ENCODE results near the gene OTOA. TPM values are rescaled to one million over a fixed set of nuclear protein-coding genes. Genes with fewer than 3 reads are reported as not detected.
"Not testable (repeated sequence)": the region's sequence is repeated elsewhere in the genome, so short reads cannot be mapped to it uniquely, and the experiment has no call there.

The OTOA gene
- polyA plus RNA-seq, 2 donors, result not detected

DNA sequence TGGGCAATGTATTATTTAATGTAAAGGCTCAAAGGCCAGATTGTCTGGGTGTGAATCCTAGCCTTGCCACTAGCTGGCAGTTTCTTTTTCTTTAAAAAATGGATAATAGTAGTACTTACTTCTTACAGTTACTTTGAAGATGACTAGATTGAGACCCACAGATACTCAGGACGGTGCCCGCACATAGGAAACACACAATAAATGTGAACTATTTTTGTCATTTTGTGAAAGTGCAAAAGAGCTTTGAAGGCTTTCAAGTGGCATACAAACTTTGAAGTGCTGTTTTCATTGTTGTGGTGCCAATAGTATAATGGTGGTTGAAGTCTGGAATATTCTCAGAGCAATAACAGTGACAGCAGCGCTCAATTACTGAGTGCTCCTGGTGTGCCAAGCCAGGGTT, 63.6 kb downstream of the OTOA start:
- H3K4me1 ChIP-seq (ENCODE audit: control insufficient read depth in 2 of 2, insufficient read depth in 2 of 2, low read length in 1 of 2), result no peaks in the 10 kb centered on the region
- no peak overlapping the region for H3K27ac ChIP-seq (ENCODE audit: low read depth in 2 of 2, low read length in 1 of 2)
- H3K9me3 ChIP-seq (ENCODE audit: control insufficient read depth in 2 of 2, insufficient read depth in 1 of 2, low read depth in 1 of 2, low read length in 1 of 2), result no peaks in the 10 kb centered on the region
- H3K36me3 ChIP-seq (ENCODE audit: control insufficient read depth in 2 of 2, insufficient read depth in 2 of 2, low read length in 1 of 2), result no peaks in the 10 kb centered on the region
- H3K27me3 ChIP-seq (ENCODE audit: control insufficient read depth in 1 of 2, insufficient read depth in 2 of 2, low read length in 2 of 2), result no peaks in the 10 kb centered on the region
- WGBS, 2 donors, result 83% methylated on average over 3 of the region's 3 CpGs
- no peak overlapping the region for H3K4me3 ChIP-seq (ENCODE audit: low read depth in 1 of 2, low read length in 2 of 2)

DNA sequence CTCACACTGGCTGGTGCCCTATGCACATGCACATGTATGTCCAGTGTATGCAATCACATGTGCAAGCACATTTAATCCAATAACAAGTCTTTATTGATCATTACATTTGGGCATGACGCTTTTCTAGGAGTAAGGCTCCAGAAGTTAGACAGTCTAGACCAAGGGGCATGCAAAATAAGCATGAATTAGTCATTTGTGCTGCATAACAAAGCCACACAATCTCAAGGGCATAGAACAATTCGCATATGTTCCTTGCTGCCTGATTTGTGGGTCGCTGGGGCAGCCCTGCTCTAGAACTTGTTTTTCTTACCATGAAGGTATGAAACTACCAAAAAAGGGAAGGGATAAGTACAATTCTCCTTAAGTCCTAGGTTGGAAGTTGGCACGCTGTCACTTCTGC, 67.5 kb downstream of the OTOA start:
- H3K36me3 ChIP-seq (ENCODE audit: control insufficient read depth in 2 of 2, insufficient read depth in 2 of 2, low read length in 1 of 2); H3K4me3 ChIP-seq (ENCODE audit: low read depth in 1 of 2, low read length in 2 of 2); H3K27ac ChIP-seq (ENCODE audit: low read depth in 2 of 2, low read length in 1 of 2); H3K9me3 ChIP-seq (ENCODE audit: control insufficient read depth in 2 of 2, insufficient read depth in 1 of 2, low read depth in 1 of 2, low read length in 1 of 2); H3K27me3 ChIP-seq (ENCODE audit: control insufficient read depth in 1 of 2, insufficient read depth in 2 of 2, low read length in 2 of 2); H3K4me1 ChIP-seq (ENCODE audit: control insufficient read depth in 2 of 2, insufficient read depth in 2 of 2, low read length in 1 of 2): not testable (repeated sequence)
- WGBS, 2 donors, result 71 to 85% methylated on average over 4 of the region's 4 CpGs

DNA sequence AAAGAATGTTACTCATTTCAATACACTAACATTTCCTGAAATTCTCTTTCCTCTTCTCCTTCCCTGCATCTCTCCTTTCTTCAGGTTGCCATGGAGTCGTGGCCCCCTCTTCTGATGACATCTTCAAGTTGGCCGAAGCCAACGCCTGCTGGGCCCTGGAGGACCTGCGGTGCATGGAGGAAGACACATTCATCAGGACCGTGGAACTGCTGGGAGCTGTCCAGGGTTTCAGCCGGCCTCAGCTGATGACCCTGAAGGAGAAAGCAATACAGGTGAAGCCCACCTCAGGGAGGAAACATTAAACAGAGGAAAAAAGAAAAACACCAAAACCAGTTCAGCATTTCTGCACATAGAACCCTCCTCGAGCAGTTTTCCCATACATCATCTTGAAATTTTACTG, 76.9 kb downstream of the OTOA start:
- H3K4me3 ChIP-seq (ENCODE audit: low read depth in 1 of 2, low read length in 2 of 2); H3K27ac ChIP-seq (ENCODE audit: low read depth in 2 of 2, low read length in 1 of 2); H3K27me3 ChIP-seq (ENCODE audit: control insufficient read depth in 1 of 2, insufficient read depth in 2 of 2, low read length in 2 of 2); H3K4me1 ChIP-seq (ENCODE audit: control insufficient read depth in 2 of 2, insufficient read depth in 2 of 2, low read length in 1 of 2); H3K9me3 ChIP-seq (ENCODE audit: control insufficient read depth in 2 of 2, insufficient read depth in 1 of 2, low read depth in 1 of 2, low read length in 1 of 2); H3K36me3 ChIP-seq (ENCODE audit: control insufficient read depth in 2 of 2, insufficient read depth in 2 of 2, low read length in 1 of 2): not testable (repeated sequence)
- WGBS, 2 donors, result no CpG with 5 or more reads among the region's 7 CpGs

DNA sequence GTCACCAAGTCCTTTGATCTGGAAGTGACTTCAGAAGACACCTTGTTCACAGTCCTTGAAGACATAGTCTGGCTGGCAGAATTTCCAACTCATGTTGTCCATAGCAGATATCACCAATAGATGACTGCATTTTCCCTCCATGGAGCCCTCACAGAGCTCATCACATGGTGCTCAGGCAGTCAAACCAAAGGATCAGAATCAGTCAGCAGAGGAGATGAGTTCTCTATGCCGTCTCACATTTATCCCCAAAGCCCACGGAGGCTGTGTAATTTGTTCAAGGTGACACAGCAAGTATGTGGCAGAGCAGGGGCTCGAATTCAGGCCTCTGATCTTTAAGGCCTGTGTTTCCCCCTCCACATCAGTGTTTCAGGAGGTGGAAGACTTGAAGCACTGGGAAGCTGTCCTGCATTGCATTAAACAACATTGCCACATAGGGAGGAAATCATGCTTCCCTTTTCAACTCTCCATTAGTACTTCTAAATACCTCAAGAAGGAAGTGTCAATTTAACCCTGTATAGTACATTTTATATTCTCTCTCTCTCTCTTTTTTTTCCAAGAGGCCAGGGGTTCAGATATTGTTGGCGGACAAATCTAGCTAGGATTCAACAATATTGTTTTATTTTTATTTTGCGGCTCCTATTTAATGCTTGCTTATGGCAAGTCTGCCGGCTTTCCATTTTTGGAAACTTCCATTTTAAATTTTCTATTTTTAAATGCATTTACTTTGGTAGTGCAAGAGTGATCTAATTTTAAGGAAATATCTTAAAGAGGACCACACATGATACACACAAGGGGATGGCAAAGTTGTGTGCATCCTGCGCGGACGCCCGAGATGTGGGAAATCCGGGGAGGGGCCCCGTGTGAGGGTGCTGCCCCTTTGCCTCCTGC, 92.7 kb downstream of the OTOA start:
- not testable (repeated sequence) for H3K27ac ChIP-seq (ENCODE audit: low read depth in 2 of 2, low read length in 1 of 2); H3K4me1 ChIP-seq (ENCODE audit: control insufficient read depth in 2 of 2, insufficient read depth in 2 of 2, low read length in 1 of 2); H3K36me3 ChIP-seq (ENCODE audit: control insufficient read depth in 2 of 2, insufficient read depth in 2 of 2, low read length in 1 of 2); H3K27me3 ChIP-seq (ENCODE audit: control insufficient read depth in 1 of 2, insufficient read depth in 2 of 2, low read length in 2 of 2); H3K4me3 ChIP-seq (ENCODE audit: low read depth in 1 of 2, low read length in 2 of 2); H3K9me3 ChIP-seq (ENCODE audit: control insufficient read depth in 2 of 2, insufficient read depth in 1 of 2, low read depth in 1 of 2, low read length in 1 of 2)
- 52 to 59% methylated on average over 5 of the region's 12 CpGs for WGBS, 2 donors

DNA sequence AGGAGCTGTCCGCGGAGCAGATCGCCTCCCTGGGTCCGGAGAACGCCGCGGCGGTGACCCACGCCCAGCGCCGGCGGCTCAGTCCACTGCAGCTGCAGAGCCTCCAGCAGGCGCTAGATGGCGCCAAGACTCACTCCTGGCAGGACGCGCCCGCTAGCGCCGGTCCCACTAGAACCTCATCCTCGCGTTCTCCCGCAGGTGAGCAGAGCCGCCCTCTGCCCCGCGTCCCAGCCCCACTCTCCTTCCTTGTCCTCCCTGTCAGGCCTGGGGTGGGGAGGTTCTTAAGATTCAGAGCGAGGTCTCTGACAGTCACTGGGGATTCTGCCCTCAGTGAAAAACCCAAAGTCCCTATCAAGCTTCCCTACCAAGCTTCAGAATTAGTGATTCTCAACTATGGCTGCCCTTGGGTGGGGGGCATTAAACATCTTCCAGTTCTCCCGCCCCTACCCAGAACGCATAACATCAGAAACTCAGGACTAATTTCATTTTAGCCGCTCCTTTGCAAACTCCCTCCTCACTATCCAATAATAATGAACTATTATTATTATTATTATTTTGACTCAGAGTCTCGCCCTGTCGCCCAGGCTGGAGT, 93.4 kb downstream of the OTOA start:
- not testable (repeated sequence) for H3K4me1 ChIP-seq (ENCODE audit: control insufficient read depth in 2 of 2, insufficient read depth in 2 of 2, low read length in 1 of 2); H3K27me3 ChIP-seq (ENCODE audit: control insufficient read depth in 1 of 2, insufficient read depth in 2 of 2, low read length in 2 of 2)
- WGBS, 2 donors, result 62 to 66% methylated on average over 3 of the region's 31 CpGs

DNA sequence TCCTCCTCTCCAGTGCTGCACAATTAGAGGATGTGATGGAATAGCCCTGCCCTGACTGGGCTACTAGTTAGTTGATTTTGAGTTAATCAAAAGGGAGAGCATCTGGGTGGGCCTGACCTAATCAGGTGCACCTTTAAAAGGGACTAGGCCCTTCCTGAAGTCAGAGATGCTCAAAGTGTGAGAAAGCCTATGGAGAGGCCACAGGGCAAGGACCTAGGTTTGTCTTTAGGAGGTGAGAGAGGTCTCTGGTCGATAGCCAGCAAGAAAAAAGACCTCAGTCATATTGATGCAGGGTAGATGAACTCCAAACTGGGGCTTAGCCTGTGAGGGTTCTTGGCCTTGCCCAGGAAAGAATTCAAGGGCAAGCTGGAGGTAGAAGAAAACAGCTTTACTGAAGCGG, 104.5 kb downstream of the OTOA start:
- not testable (repeated sequence) for H3K9me3 ChIP-seq (ENCODE audit: control insufficient read depth in 2 of 2, insufficient read depth in 1 of 2, low read depth in 1 of 2, low read length in 1 of 2); H3K36me3 ChIP-seq (ENCODE audit: control insufficient read depth in 2 of 2, insufficient read depth in 2 of 2, low read length in 1 of 2)
- WGBS, 2 donors, result 83 to 87% methylated on average over 1 of the region's 2 CpGs

More for the DNA sequence above, 93.4 kb downstream of the OTOA start:
- H3K36me3 ChIP-seq (ENCODE audit: control insufficient read depth in 2 of 2, insufficient read depth in 2 of 2, low read length in 1 of 2); H3K27ac ChIP-seq (ENCODE audit: low read depth in 2 of 2, low read length in 1 of 2); H3K4me3 ChIP-seq (ENCODE audit: low read depth in 1 of 2, low read length in 2 of 2); H3K9me3 ChIP-seq (ENCODE audit: control insufficient read depth in 2 of 2, insufficient read depth in 1 of 2, low read depth in 1 of 2, low read length in 1 of 2): not testable (repeated sequence)

DNA sequence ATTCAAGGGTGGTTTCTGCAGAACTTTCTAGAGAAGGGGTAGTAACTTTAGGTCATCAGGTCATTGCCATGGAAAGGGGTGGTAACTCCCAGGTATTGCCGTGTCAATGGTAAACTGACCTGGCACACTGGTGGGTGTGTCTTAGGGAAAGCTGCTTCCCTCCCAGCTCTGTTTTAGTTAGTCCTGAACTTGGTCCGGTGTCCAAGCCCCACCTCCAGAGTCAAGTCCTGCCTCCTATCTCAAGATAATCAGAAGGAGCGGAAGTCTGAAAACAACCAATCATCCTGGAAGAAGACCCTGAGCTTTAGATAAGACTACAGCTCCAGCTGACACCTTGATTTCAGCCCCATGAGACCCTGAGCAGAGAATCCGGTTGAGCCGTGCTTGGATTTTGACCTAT, 105.0 kb downstream of the OTOA start:
- not testable (repeated sequence) for H3K4me3 ChIP-seq (ENCODE audit: low read depth in 1 of 2, low read length in 2 of 2); H3K9me3 ChIP-seq (ENCODE audit: control insufficient read depth in 2 of 2, insufficient read depth in 1 of 2, low read depth in 1 of 2, low read length in 1 of 2); H3K27ac ChIP-seq (ENCODE audit: low read depth in 2 of 2, low read length in 1 of 2); H3K36me3 ChIP-seq (ENCODE audit: control insufficient read depth in 2 of 2, insufficient read depth in 2 of 2, low read length in 1 of 2); H3K4me1 ChIP-seq (ENCODE audit: control insufficient read depth in 2 of 2, insufficient read depth in 2 of 2, low read length in 1 of 2); H3K27me3 ChIP-seq (ENCODE audit: control insufficient read depth in 1 of 2, insufficient read depth in 2 of 2, low read length in 2 of 2)
- no CpG with 5 or more reads among the region's 5 CpGs for WGBS, 2 donors

More for the DNA sequence above, 104.5 kb downstream of the OTOA start:
- H3K27ac ChIP-seq (ENCODE audit: low read depth in 2 of 2, low read length in 1 of 2); H3K4me3 ChIP-seq (ENCODE audit: low read depth in 1 of 2, low read length in 2 of 2); H3K4me1 ChIP-seq (ENCODE audit: control insufficient read depth in 2 of 2, insufficient read depth in 2 of 2, low read length in 1 of 2); H3K27me3 ChIP-seq (ENCODE audit: control insufficient read depth in 1 of 2, insufficient read depth in 2 of 2, low read length in 2 of 2): not testable (repeated sequence)

DNA sequence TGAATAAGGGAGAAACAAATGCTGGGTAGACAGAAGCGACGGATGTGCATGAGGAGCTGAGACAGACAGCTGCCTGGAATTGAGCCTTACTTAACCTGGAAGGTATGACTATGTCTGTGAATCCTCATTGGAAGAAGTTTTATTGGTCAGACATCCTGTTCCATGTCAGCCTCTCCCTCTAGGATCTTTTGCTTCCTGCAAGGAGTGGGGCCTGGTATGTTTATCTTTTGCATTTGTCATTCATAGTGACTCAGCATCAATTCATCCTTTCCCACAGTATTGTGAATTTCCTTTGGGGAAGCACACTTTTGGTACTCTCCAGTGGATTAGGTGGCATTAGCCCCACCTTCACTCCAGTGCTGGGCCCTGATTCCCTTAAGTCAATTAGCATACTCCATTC, 105.5 kb downstream of the OTOA start:
- H3K27me3 ChIP-seq (ENCODE audit: control insufficient read depth in 1 of 2, insufficient read depth in 2 of 2, low read length in 2 of 2); H3K27ac ChIP-seq (ENCODE audit: low read depth in 2 of 2, low read length in 1 of 2); H3K4me3 ChIP-seq (ENCODE audit: low read depth in 1 of 2, low read length in 2 of 2); H3K4me1 ChIP-seq (ENCODE audit: control insufficient read depth in 2 of 2, insufficient read depth in 2 of 2, low read length in 1 of 2); H3K36me3 ChIP-seq (ENCODE audit: control insufficient read depth in 2 of 2, insufficient read depth in 2 of 2, low read length in 1 of 2); H3K9me3 ChIP-seq (ENCODE audit: control insufficient read depth in 2 of 2, insufficient read depth in 1 of 2, low read depth in 1 of 2, low read length in 1 of 2): not testable (repeated sequence)
- WGBS, 2 donors, result 56 to 66% methylated on average over 2 of the region's 2 CpGs

DNA sequence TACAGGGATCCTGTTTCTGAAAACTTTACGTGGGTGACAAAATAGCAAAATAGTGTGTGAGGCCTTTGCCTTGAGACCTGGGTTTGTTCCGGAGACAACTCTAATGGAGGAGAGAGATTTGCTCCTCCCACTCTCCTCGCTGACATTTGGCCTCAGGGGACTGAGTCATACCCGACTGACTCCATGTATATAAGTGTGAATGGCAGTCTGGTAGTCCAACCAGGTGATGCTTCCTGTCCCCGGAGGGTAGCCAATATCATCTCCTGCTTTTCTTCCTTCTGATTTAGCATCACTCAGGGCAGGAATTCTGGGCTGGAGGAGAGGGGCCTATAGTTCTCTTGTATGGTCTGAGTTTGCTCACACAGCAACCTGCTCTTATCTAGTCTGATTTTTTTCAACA, 106.8 kb downstream of the OTOA start:
- H3K4me1 ChIP-seq (ENCODE audit: control insufficient read depth in 2 of 2, insufficient read depth in 2 of 2, low read length in 1 of 2); H3K36me3 ChIP-seq (ENCODE audit: control insufficient read depth in 2 of 2, insufficient read depth in 2 of 2, low read length in 1 of 2); H3K9me3 ChIP-seq (ENCODE audit: control insufficient read depth in 2 of 2, insufficient read depth in 1 of 2, low read depth in 1 of 2, low read length in 1 of 2); H3K27ac ChIP-seq (ENCODE audit: low read depth in 2 of 2, low read length in 1 of 2); H3K27me3 ChIP-seq (ENCODE audit: control insufficient read depth in 1 of 2, insufficient read depth in 2 of 2, low read length in 2 of 2); H3K4me3 ChIP-seq (ENCODE audit: low read depth in 1 of 2, low read length in 2 of 2): not testable (repeated sequence)
- 53 to 67% methylated on average over 1 of the region's 5 CpGs for WGBS, 2 donors

DNA sequence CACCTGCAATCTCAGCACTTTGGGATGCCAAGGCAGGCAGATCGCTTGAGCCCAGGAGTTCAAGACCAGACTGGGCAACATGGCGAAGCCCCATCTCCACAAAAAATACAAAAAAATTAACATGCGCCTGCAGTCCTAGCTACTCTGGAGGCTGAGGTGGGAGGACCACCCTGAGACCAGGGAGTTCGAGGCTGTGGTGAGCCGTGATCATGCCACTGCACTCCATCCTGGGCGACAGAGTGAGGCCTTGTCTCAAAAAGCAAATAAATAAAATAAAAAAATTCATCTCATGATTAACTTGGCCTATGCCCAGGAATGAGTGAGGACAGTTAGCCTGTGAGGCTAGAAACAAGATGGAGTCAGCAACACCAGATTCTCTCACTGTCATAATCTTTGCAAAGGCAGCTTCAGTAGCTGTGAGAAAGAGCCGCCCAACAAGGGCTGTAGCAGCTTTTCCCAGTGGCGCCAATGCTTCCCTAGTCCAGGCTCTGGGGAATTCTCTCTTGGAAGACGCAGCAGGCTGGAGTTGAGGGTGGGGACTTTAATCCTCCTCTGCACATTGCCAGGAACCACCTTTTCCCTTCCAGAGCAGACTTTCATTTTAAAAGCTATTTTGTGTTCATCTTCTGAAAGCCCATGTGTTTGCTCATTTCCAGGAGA, 108.9 kb downstream of the OTOA start:
- WGBS, 2 donors, result 76 to 78% methylated on average over 9 of the region's 9 CpGs
- H3K4me3 ChIP-seq (ENCODE audit: low read depth in 1 of 2, low read length in 2 of 2); H3K27ac ChIP-seq (ENCODE audit: low read depth in 2 of 2, low read length in 1 of 2); H3K4me1 ChIP-seq (ENCODE audit: control insufficient read depth in 2 of 2, insufficient read depth in 2 of 2, low read length in 1 of 2); H3K27me3 ChIP-seq (ENCODE audit: control insufficient read depth in 1 of 2, insufficient read depth in 2 of 2, low read length in 2 of 2); H3K36me3 ChIP-seq (ENCODE audit: control insufficient read depth in 2 of 2, insufficient read depth in 2 of 2, low read length in 1 of 2); H3K9me3 ChIP-seq (ENCODE audit: control insufficient read depth in 2 of 2, insufficient read depth in 1 of 2, low read depth in 1 of 2, low read length in 1 of 2): not testable (repeated sequence)

All from esophagus (tissue), 2 donors.